Loucy (cell line): ENCODE measurements around the gene OSM.

Experiments used
- H2AFZ ChIP-seq: fragments of 200-600 bp; sonication (generic); 2 replicates; pipeline ENCODE4 v1.6.0; 2016; ENCODE audit warnings: antibody characterized with exemption, mild to moderate bottlenecking, low read length, moderate library complexity
- H3F3A ChIP-seq: fragments of 200-600 bp; 2 replicates; pipeline ENCODE4 v1.6.0; 2016; ENCODE audit warnings: antibody characterized with exemption, low read depth, mild to moderate bottlenecking
- H3K27me3 ChIP-seq: fragments of 200-600 bp; sonication (generic); 2 replicates; pipeline ENCODE4 v1.6.1; 2014; ENCODE audit warnings: low read length, mild to moderate bottlenecking; ENCODE audit not compliant: insufficient read depth, poor library complexity, severe bottlenecking
- H3K36me3 ChIP-seq: fragments of 200-600 bp; sonication (generic); 2 replicates; pipeline ENCODE4 v1.6.1; 2016; ENCODE audit warnings: low read length; ENCODE audit not compliant: insufficient read depth
- H3K4me1 ChIP-seq: fragments of 200-600 bp; sonication (generic); 2 replicates; pipeline ENCODE4 v1.5.1; 2014; ENCODE audit warnings: low read length, mild to moderate bottlenecking; ENCODE audit not compliant: insufficient read depth, poor library complexity, severe bottlenecking
- H3K4me2 ChIP-seq: fragments of 200-600 bp; sonication (generic); 2 replicates; pipeline ENCODE4 v1.6.0; 2014; ENCODE audit warnings: antibody characterized with exemption, low read length, low read depth, mild to moderate bottlenecking; ENCODE audit not compliant: poor library complexity, severe bottlenecking
- H3K4me3 ChIP-seq: fragments of 200-600 bp; sonication (generic); 2 replicates; pipeline ENCODE4 v1.5.1; 2014; ENCODE audit warnings: low read length, mild to moderate bottlenecking, mixed read lengths; ENCODE audit not compliant: poor library complexity, severe bottlenecking
- H3K79me2 ChIP-seq: fragments of 200-600 bp; sonication (generic); 2 replicates; pipeline ENCODE4 v1.6.1; 2014; ENCODE audit warnings: low read length; ENCODE audit not compliant: insufficient read depth
- H3K9ac ChIP-seq: fragments of 200-600 bp; sonication (generic); 2 replicates; pipeline ENCODE4 v1.6.0; 2014; ENCODE audit warnings: mild to moderate bottlenecking, low read depth, low read length, moderate library complexity; ENCODE audit not compliant: poor library complexity, severe bottlenecking
- H3K9me2 ChIP-seq: fragments of 200-600 bp; sonication (generic); replicated peaks from 2 replicates; pipeline ENCODE4 v1.6.1; 2016; ENCODE audit warnings: low read depth, low read length, mixed read lengths
- H3K9me3 ChIP-seq: fragments of 200-600 bp; sonication (generic); 2 replicates; pipeline ENCODE4 v1.6.1; 2014; ENCODE audit warnings: mild to moderate bottlenecking, antibody characterized with exemption, low read length, low read depth; ENCODE audit not compliant: insufficient read depth
- H4K20me1 ChIP-seq: fragments of 200-600 bp; sonication (generic); 2 replicates; pipeline ENCODE4 v1.6.0; 2014; ENCODE audit warnings: antibody characterized with exemption, low read length, mild to moderate bottlenecking; ENCODE audit not compliant: insufficient read depth, poor library complexity, severe bottlenecking
- CTCF ChIP-seq: fragments of 200-600 bp; sonication (generic); conservative IDR thresholded peaks from 2 replicates; pipeline ENCODE4 v1.5.1; 2014; ENCODE audit warnings: mild to moderate bottlenecking, antibody characterized with exemption, low read length
- EZH2phosphoT487 ChIP-seq: fragments of 200-600 bp; IDR thresholded peaks from 2 replicates; pipeline ENCODE4 v1.6.1; 2018; ENCODE audit warnings: antibody characterized with exemption, mild to moderate bottlenecking, moderate library complexity, borderline replicate concordance

Gene OSM

GRCh38 chr22:30219668-30220278 is 46.9 kb downstream of the OSM start:
- H3K4me2 ChIP-seq, result no peak overlapping the region
- H3K4me3 ChIP-seq, result no peak overlapping the region
- no peaks in the 10 kb centered on the region for H3K79me2 ChIP-seq
- H3K9me2 ChIP-seq, result no peaks in the 10 kb centered on the region
- H3F3A ChIP-seq, result no peaks in the 10 kb centered on the region
- peaks cover 30% of the 10 kb centered on the region for H3K4me1 ChIP-seq
- H3K27me3 ChIP-seq, result no peaks in the 10 kb centered on the region
- H4K20me1 ChIP-seq, result no peaks in the 10 kb centered on the region
- TF ChIP-seq CTCF (no peak), EZH2phosphoT487 (no peak)
- H2AFZ ChIP-seq, result no peak overlapping the region
- H3K9me3 ChIP-seq, result no peaks in the 10 kb centered on the region
- no peak overlapping the region for H3K9ac ChIP-seq
- H3K36me3 ChIP-seq, result no peaks in the 10 kb centered on the region

GRCh38 chr22:30219049-30219654 is 47.5 kb downstream of the OSM start:
- Histone ChIP-seq H3K27me3 (no peaks in the 10 kb centered on the region), H3F3A (no peaks in the 10 kb centered on the region), H3K9ac (no peak overlapping the region), H3K4me3 (no peak overlapping the region), H3K4me1 (peaks cover 27% of the 10 kb centered on the region), H3K9me3 (no peaks in the 10 kb centered on the region), H3K36me3 (no peaks in the 10 kb centered on the region), H2AFZ (no peak overlapping the region), H3K4me2 (no peak overlapping the region), H3K79me2 (no peaks in the 10 kb centered on the region), H3K9me2 (no peaks in the 10 kb centered on the region), H4K20me1 (no peaks in the 10 kb centered on the region)
- TF ChIP-seq CTCF, result no peak
- TF ChIP-seq EZH2phosphoT487, result no peak

GRCh38 chr22:30217698-30218560 is 48.7 kb downstream of the OSM start:
- no peaks in the 10 kb centered on the region for H3K9me3 ChIP-seq
- peaks cover 26% of the 10 kb centered on the region for H3K4me1 ChIP-seq
- no peak overlapping the region for H3K9ac ChIP-seq
- TF ChIP-seq EZH2phosphoT487 (no peak), CTCF (no peak)
- H4K20me1 ChIP-seq, result no peaks in the 10 kb centered on the region
- H3K79me2 ChIP-seq, result no peaks in the 10 kb centered on the region
- H3K4me3 ChIP-seq, result no peak overlapping the region
- no peaks in the 10 kb centered on the region for H3K9me2 ChIP-seq
- no peak overlapping the region for H2AFZ ChIP-seq
- H3K27me3 ChIP-seq, result no peaks in the 10 kb centered on the region
- no peaks in the 10 kb centered on the region for H3K36me3 ChIP-seq
- no peak overlapping the region for H3K4me2 ChIP-seq
- no peaks in the 10 kb centered on the region for H3F3A ChIP-seq
